Putamen (tissue), 1 donor: ENCODE data around the gene UNK.
"Not testable (repeated sequence)": the region's sequence is repeated elsewhere in the genome, so short reads cannot be mapped to it uniquely, and the experiment has no call there.

ENCODE experiments used
- DNase-seq: peaks from one replicate; pipeline ENCODE4 v3.0.0-alpha.2; 2016; ENCODE audit warnings: low spot score

Gene UNK

GRCh38 chr17:75849279-75849646, 64.7 kb downstream of the UNK start:
- no peak for DNase-seq

GRCh38 chr17:75849724-75850123, 65.1 kb downstream of the UNK start:
- no peak for DNase-seq

GRCh38 chr17:75850928-75851692, 66.5 kb downstream of the UNK start:
- peak; percentile 69 for DNase-seq

- DNase-seq, result not testable (repeated sequence)
Observed at GRCh38 chr17:75851693-75851991, 67.0 kb downstream of the UNK start.

GRCh38 chr17:75853433-75853832, 68.8 kb downstream of the UNK start:
- DNase-seq, result no peak

GRCh38 chr17:75854101-75854748, 69.6 kb downstream of the UNK start:
- no peak for DNase-seq

- no peak for DNase-seq
Observed at GRCh38 chr17:75854881-75855309, 70.3 kb downstream of the UNK start.

- DNase-seq, result peak; percentile 100
Observed at GRCh38 chr17:75855310-75856061, 70.9 kb downstream of the UNK start, which contains the start of gene WBP2. WBP2 (minus strand) TSS chr17:75855335; CDS start chr17:75855297, 38 bp downstream.

GRCh38 chr17:75856062-75856756, 71.6 kb downstream of the UNK start:
- DNase-seq, result peak; percentile 58

GRCh38 chr17:75859358-75859757, 74.8 kb downstream of the UNK start:
- DNase-seq, result not testable (repeated sequence)

GRCh38 chr17:75861927-75862317, 77.3 kb downstream of the UNK start:
- DNase-seq, result no peak

- no peak for DNase-seq
Observed at GRCh38 chr17:75864448-75864871, 79.9 kb downstream of the UNK start.

GRCh38 chr17:75864887-75865286, 80.3 kb downstream of the UNK start:
- DNase-seq, result not testable (repeated sequence)

- DNase-seq, result not testable (repeated sequence)
Observed at GRCh38 chr17:75865404-75866188, 81.0 kb downstream of the UNK start.

GRCh38 chr17:75868730-75869281, 84.2 kb downstream of the UNK start:
- DNase-seq, result not testable (repeated sequence)

- peak; percentile 83 for DNase-seq
Observed at GRCh38 chr17:75869282-75870141, 84.9 kb downstream of the UNK start.

- not testable (repeated sequence) for DNase-seq
Observed at GRCh38 chr17:75870228-75870627, 85.6 kb downstream of the UNK start.

GRCh38 chr17:75872434-75873351, 88.1 kb downstream of the UNK start:
- peak; percentile 47 for DNase-seq
